Measurements from ENCODE around the gene SLFN5. TPM values are rescaled to one million over a fixed set of nuclear protein-coding genes. Genes with fewer than 3 reads are reported as not detected.
"Not testable (repeated sequence)": the region's sequence is repeated elsewhere in the genome, so short reads cannot be mapped to it uniquely, and the experiment has no call there.

SLFN5 gene
- total RNA-seq, 8 experiments from 2014 or later: 2.8 to 140 (median 19.2) TPM

- Histone ChIP-seq H3K27ac (no peak overlapping the region), H3K4me3 (no peak overlapping the region), H3K4me1 (replicated peaks in 1 of 2) (no peaks in the 10 kb centered on the region)
- no peak for ATAC-seq (replicated peaks in 6 of 8)
- WGBS, 10 experiments: 20 to 100% (median 100%) methylated on average over 1 to 2 of the region's 2 CpGs; no CpG with 5 or more reads in 2 of the 10 experiments
- in situ Hi-C loops (cut with MboI; ENCODE audit: low pct_unique_long_range_greater_than_20kb in 2 of 9, low sequenced_read_pairs in 9 of 9, unreplicated experiment in 9 of 9): no loop called here
These were observed 15.3 kb upstream of the SLFN5 start for GRCh38 chr17:35227546-35227945.

DNA sequence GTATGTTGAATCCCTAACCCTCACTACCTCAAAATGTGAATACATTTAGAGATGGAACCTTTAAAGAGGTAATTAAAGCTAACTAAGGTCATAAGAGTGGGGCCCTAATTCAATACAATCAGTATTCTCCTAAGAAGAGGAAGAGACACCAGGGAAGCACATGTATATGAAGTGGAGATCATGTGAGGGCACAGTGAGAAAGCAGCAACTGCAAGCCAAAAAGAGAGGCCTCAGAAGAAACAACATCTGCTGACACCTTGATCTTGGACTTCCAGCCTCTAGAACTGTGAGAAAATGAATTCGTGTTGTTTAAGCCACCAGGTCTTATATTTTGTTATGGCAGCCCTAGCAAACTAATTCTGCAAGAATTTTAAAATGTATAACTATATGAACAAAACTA is 13.2 kb upstream of the SLFN5 start:
- in situ Hi-C loops (cut with MboI; ENCODE audit: low pct_unique_long_range_greater_than_20kb in 2 of 9, low sequenced_read_pairs in 9 of 9, unreplicated experiment in 9 of 9): no loop called here
- no peak for ATAC-seq (replicated peaks in 6 of 8)
- Histone ChIP-seq H3K4me3 (no peak overlapping the region), H3K27ac (no peak overlapping the region), H3K4me1 (replicated peaks in 1 of 2) (no peaks in the 10 kb centered on the region)
- WGBS, 10 experiments: 0 to 86% (median 38%) methylated on average over 1 of the region's 1 CpG; no CpG with 5 or more reads in 2 of the 10 experiments

GRCh38 chr17:35234315-35234714 is 8.6 kb upstream of the SLFN5 start:
- in situ Hi-C loops (cut with MboI; ENCODE audit: low pct_unique_long_range_greater_than_20kb in 2 of 9, low sequenced_read_pairs in 9 of 9, unreplicated experiment in 9 of 9); ATAC-seq (replicated peaks in 6 of 8): not testable (repeated sequence)
- WGBS, 10 experiments: 36 to 86% (median 67%) methylated on average over 1 to 4 of the region's 4 CpGs; no CpG with 5 or more reads in 6 of the 10 experiments

GRCh38 chr17:35235289-35235688 is 7.6 kb upstream of the SLFN5 start:
- in situ Hi-C loops (cut with MboI; ENCODE audit: low pct_unique_long_range_greater_than_20kb in 2 of 9, low sequenced_read_pairs in 9 of 9, unreplicated experiment in 9 of 9): no loop called here
- 44 to 100% (median 76%) methylated on average over 1 to 3 of the region's 3 CpGs; no CpG with 5 or more reads in 1 of the 10 experiments for WGBS, 10 experiments
- H3K27ac ChIP-seq: no peak overlapping the region
- no peak overlapping the region for H3K4me3 ChIP-seq
- ATAC-seq (replicated peaks in 6 of 8): no peak
- H3K4me1 ChIP-seq (replicated peaks in 1 of 2): no peaks in the 10 kb centered on the region

More at GRCh38 chr17:35234315-35234714, 8.6 kb upstream of the SLFN5 start:
- not testable (repeated sequence) for H3K27ac ChIP-seq; H3K4me3 ChIP-seq; H3K4me1 ChIP-seq (replicated peaks in 1 of 2)

DNA sequence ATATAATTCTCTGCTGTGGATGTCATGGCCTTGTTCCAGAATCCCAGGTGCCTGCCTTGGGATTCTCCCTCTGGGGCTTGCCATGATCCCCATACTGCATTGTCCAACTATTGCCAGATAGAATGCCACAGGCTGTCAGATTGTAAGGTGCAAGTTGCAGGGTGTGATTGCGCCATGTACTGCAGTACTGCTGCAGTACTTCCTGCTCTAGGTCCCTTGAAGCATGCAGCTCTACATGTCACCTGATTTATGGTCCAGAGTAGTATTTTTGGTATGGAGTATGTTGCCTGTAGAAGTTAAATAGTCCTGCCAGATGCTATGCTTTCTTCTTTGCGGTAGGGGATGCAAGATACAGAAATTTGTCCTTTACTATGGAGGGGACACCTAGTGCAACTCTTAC is 7.0 kb upstream of the SLFN5 start:
- WGBS, 10 experiments: 0 to 53% (median 28%) methylated on average over 1 to 2 of the region's 2 CpGs; no CpG with 5 or more reads in 4 of the 10 experiments
- no peak overlapping the region for H3K4me3 ChIP-seq
- no peak for ATAC-seq (replicated peaks in 6 of 8)
- H3K4me1 ChIP-seq (replicated peaks in 1 of 2): no peaks in the 10 kb centered on the region
- no peak overlapping the region for H3K27ac ChIP-seq
- in situ Hi-C loops (cut with MboI; ENCODE audit: low pct_unique_long_range_greater_than_20kb in 2 of 9, low sequenced_read_pairs in 9 of 9, unreplicated experiment in 9 of 9): no loop called here

- Histone ChIP-seq H3K4me1 (replicated peaks in 1 of 2) (peaks cover 0 to 6% of the 10 kb centered on the region in 2 donors), H3K27ac (no peak overlapping the region), H3K4me3 (no peak overlapping the region)
- 14 to 100% (median 59%) methylated on average over 1 to 5 of the region's 5 CpGs for WGBS, 10 experiments
- in situ Hi-C loops (cut with MboI; ENCODE audit: low pct_unique_long_range_greater_than_20kb in 2 of 9, low sequenced_read_pairs in 9 of 9, unreplicated experiment in 9 of 9): no loop called here
- ATAC-seq (replicated peaks in 6 of 8): no peak
These were observed 6.1 kb upstream of the SLFN5 start for GRCh38 chr17:35236821-35237220.

GRCh38 chr17:35238821-35239220 is 4.1 kb upstream of the SLFN5 start:
- Histone ChIP-seq H3K4me1 (replicated peaks in 1 of 2) (peaks cover 0 to 8% of the 10 kb centered on the region in 2 donors), H3K27ac (no peak overlapping the region), H3K4me3 (no peak overlapping the region)
- 0 to 100% (median 61%) methylated on average over 1 to 2 of the region's 2 CpGs; no CpG with 5 or more reads in 3 of the 10 experiments for WGBS, 10 experiments
- in situ Hi-C loops (cut with MboI; ENCODE audit: low pct_unique_long_range_greater_than_20kb in 2 of 9, low sequenced_read_pairs in 9 of 9, unreplicated experiment in 9 of 9): no loop called here
- ATAC-seq (replicated peaks in 6 of 8): no peak

DNA sequence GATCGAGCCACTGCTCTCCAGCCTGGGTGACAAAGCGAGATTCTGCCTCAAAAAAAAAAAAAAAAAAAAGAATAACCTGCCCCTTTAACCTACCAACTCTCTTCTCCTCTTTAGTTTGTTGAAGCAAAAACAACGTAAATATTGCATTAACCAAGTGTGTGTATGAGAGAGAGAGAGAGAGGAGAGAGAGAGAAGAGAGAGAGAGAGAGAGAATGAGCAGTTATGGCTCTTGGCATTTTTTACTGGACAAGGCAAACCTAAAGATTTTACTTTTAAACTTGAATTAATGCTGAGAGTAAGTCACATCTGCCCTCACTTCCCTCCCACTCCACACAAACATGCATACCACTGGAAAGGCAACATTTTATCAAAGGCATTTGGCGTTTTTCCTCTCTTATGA is 3.0 kb upstream of the SLFN5 start:
- ATAC-seq (replicated peaks in 6 of 8): no peak
- Histone ChIP-seq H3K4me1 (replicated peaks in 1 of 2) (peaks cover 8 to 10% of the 10 kb centered on the region in 2 donors), H3K4me3 (no peak overlapping the region), H3K27ac (no peak overlapping the region)
- in situ Hi-C loops (cut with MboI; ENCODE audit: low pct_unique_long_range_greater_than_20kb in 2 of 9, low sequenced_read_pairs in 9 of 9, unreplicated experiment in 9 of 9): no loop called here
- WGBS, 10 experiments: 23 to 83% (median 65%) methylated on average over 1 to 4 of the region's 4 CpGs; no CpG with 5 or more reads in 2 of the 10 experiments

DNA sequence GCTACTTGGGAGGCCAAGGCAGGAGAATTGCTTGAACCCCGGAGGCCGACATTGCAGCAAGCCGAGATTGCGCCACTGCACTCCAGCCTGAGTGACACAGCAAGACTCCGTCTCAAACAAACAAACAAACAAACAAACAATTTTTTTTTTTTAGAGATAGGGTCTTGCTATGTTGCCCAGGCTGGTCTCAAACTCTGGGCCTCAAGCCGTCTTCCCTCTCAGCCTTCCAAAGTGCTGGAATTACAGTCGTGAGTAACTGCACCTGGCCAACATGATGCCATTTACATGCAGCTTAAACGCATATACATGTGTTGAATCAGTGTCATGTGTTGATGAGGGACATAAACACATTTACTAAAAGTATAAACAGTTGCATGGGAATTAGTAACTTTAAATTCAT is 2.0 kb upstream of the SLFN5 start:
- peaks cover 12 to 19% of the 10 kb centered on the region in 2 donors for H3K4me1 ChIP-seq (replicated peaks in 1 of 2)
- 83 to 100% (median 100%) methylated on average over 1 to 7 of the region's 8 CpGs; no CpG with 5 or more reads in 3 of the 10 experiments for WGBS, 10 experiments
- in situ Hi-C loops (cut with MboI; ENCODE audit: low pct_unique_long_range_greater_than_20kb in 2 of 9, low sequenced_read_pairs in 9 of 9, unreplicated experiment in 9 of 9): no loop called here
- no peak overlapping the region for H3K4me3 ChIP-seq
- ATAC-seq (replicated peaks in 6 of 8): no peak
- no peak overlapping the region for H3K27ac ChIP-seq

DNA sequence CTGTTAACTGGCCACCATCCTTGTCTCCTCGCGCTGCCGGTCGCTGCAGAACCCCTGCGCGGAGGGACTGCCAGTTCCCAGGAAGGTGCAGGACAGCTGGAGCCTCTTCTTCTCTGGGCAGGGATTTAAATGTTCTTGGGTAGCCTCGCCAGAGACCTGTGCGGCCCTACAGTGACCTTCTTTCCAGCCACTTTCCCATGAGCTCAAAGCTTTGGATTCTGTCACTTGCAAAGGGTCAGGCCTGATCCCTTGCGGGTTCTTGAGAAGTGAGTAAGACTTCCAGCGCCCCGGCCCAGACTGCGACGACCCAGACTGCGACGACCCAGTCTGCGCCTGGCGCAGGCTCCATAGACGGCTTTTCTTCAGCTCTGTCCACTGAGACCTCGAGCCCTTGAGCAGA is 1.4 kb upstream of the SLFN5 start:
- 73 to 92% (median 81%) methylated on average over 1 to 19 of the region's 19 CpGs; no CpG with 5 or more reads in 3 of the 10 experiments for WGBS, 10 experiments
- no peak for ATAC-seq (replicated peaks in 6 of 8)
- H3K4me1 ChIP-seq (replicated peaks in 1 of 2): peaks cover 12 to 23% of the 10 kb centered on the region in 2 donors
- H3K4me3 ChIP-seq: peak overlapping the region; percentile 62 to 90 (median 68)
- H3K27ac ChIP-seq: no peak overlapping the region
- in situ Hi-C loops (cut with MboI; ENCODE audit: low pct_unique_long_range_greater_than_20kb in 2 of 9, low sequenced_read_pairs in 9 of 9, unreplicated experiment in 9 of 9): no loop called here

- Histone ChIP-seq H3K4me3 (peak overlapping the region; percentile 62 to 90 (median 68)), H3K4me1 (replicated peaks in 1 of 2) (peaks cover 12 to 24% of the 10 kb centered on the region in 2 donors), H3K27ac (peak overlapping the region; percentile 49 to 80)
- peak; percentile 9 to 58 (median 16) for ATAC-seq (replicated peaks in 6 of 8)
- 0 to 16% (median 1%) methylated on average over 1 to 14 of the region's 43 CpGs; no CpG with 5 or more reads in 5 of the 10 experiments for WGBS, 10 experiments
- in situ Hi-C loops (cut with MboI; ENCODE audit: low pct_unique_long_range_greater_than_20kb in 2 of 9, low sequenced_read_pairs in 9 of 9, unreplicated experiment in 9 of 9): no loop called here
These were observed 591 bp upstream of the SLFN5 start for GRCh38 chr17:35242158-35242804.

DNA sequence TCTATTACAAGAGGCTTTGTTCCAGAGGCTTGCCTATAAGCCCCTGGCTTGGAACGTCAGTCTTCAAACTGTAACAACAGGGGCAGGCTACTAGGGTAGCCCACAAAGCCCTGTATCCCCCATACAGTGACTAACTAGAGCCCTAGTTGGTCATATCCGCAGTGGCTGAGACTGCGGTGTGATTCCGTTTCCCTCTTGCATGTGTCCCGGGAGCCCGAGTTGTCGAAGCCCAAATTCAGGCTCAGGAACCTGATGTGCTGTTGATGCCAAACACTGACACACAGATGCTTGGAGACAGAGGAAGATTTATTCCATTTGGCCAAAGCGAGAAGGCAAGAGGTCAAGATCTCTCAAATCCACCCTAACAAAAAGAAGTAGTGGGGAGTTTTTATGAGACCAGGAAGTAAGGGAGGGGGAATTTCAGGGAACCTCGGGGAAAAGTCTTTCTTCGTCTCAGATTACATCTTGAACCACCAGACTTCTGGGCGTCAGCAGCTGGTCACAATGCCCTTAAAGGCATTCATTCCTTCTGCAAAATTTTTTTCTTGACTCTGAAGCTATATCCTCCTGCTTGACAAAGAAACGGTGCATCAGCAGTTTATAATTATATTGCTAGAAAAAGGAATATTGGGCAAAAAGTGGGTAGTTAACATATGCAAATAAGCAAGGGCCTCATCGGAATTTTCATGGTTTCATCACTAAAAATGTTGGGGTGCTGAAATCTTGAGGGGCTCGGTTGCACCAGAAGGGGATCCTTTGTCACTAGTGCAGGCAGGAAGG is 879 bp downstream of the SLFN5 start:
- peak in 7 of 8 experiments; percentile 1 to 11 (median 4) for ATAC-seq (replicated peaks in 6 of 8)
- in situ Hi-C loops (cut with MboI; ENCODE audit: low pct_unique_long_range_greater_than_20kb in 2 of 9, low sequenced_read_pairs in 9 of 9, unreplicated experiment in 9 of 9): no loop called here
- WGBS, 10 experiments: 0 to 27% (median 11%) methylated on average over 1 to 6 of the region's 14 CpGs; no CpG with 5 or more reads in 1 of the 10 experiments
- peak overlapping the region; percentile 80 to 94 for H3K27ac ChIP-seq
- peaks cover 12 to 24% of the 10 kb centered on the region in 2 donors for H3K4me1 ChIP-seq (replicated peaks in 1 of 2)
- H3K4me3 ChIP-seq: peak overlapping the region; percentile 62 to 90 (median 68)

Measured in motor neuron (in vitro differentiated cells).